Myocyte (in vitro differentiated cells): Measurements from ENCODE around the gene SLBP. TPM values are rescaled to one million over a fixed set of nuclear protein-coding genes. Genes with fewer than 3 reads are reported as not detected.
A peak's percentile ranks its signal among the peaks of the same experiment; 100 is the strongest.
"Not testable (repeated sequence)": the region's sequence is repeated elsewhere in the genome, so short reads cannot be mapped to it uniquely, and the experiment has no call there.

Experiments used
- DNase-seq: peaks from one replicate; pipeline ENCODE4 v3.0.0-alpha.2; 2012; ENCODE audit warnings: low read depth
- total RNA-seq: library from RNA; depleted of rRNA; stranded (reverse); fragments of >200 nt; gene quantifications from 2 replicates; pipeline ENCODE4 v1.2.3, GENCODE V29; 2014

The SLBP gene
- total RNA-seq, 1 donor from 2014 or later, result 76.9 TPM

- DNase-seq, result no peak
These were observed 1.1 kb upstream of the SLBP start for GRCh38 chr4:1713003-1713851.

GRCh38 chr4:1711571-1712215 is 426 bp downstream of the SLBP start:
- peak; percentile 64 for DNase-seq

DNA sequence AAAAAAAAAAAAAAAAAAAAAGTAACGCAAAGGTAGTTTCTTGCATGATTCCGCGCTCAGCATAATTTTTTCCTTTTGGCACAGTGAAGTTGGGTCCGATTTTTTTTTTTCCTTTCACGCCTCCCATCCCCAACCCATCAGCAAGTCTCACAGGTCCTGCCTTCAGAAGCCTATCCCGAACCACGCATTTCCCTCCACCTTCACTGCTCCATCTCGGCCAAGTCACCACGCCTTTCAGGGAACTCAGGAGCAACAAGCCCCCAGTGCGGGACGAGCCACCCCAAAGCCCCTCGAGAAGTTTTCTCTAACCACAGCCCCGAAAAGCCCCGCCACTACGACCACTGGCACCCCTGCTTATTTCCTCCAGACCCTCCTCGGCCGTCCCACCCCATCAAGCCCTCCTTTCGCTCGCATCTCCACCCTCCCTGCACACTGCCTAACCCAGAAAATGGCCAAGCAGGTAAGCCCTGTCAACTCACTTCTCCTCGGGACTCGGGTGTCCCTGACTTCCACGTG is 1.0 kb downstream of the SLBP start:
- no peak for DNase-seq

GRCh38 chr4:1708581-1708980 is 3.5 kb downstream of the SLBP start:
- no peak for DNase-seq

DNA sequence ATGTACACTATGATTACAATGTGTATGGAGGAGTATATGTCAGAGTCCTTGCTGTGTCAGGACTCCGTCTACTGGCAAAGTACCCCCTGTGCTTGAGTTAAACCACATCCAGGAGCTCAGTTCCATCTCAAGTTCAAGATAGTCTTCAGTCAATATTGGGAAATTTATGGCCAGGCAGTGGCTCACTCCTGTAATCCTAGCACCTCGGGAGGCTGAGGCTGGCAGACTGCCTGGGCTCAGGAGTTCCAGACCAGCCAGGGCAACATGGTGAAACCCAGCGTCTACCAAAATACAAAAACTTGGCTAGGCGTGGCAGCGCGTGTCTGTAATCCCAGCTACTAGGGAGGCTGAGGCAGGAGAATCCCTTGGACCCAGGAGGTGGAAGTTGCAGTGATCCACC is 5.8 kb downstream of the SLBP start:
- no peak for DNase-seq

DNA sequence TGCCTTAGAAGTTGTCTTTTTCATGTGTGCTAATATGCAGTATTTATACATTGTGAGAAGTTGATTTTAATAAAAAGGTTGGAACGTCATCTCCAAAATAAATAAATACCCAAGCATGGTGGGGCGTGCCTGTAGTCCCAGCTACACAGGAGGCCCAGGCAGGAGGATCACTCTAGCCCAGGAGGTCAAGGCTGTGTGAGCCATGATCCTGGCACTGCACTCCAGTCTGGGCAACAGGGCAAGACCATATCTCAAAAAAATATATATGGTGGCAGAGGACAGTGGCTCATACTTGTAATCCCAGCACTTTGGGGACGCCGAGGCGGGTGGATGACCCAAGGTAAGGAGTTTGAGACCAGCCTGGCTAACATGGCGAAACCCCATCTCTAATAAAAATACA is 6.4 kb downstream of the SLBP start:
- no peak for DNase-seq

- DNase-seq, result no peak
These were observed 8.3 kb downstream of the SLBP start for GRCh38 chr4:1703867-1704266.

GRCh38 chr4:1701671-1702070 is 10.4 kb downstream of the SLBP start:
- not testable (repeated sequence) for DNase-seq

- DNase-seq, result peak; percentile 90
These were observed 16.2 kb downstream of the SLBP start for GRCh38 chr4:1695913-1696312.

DNA sequence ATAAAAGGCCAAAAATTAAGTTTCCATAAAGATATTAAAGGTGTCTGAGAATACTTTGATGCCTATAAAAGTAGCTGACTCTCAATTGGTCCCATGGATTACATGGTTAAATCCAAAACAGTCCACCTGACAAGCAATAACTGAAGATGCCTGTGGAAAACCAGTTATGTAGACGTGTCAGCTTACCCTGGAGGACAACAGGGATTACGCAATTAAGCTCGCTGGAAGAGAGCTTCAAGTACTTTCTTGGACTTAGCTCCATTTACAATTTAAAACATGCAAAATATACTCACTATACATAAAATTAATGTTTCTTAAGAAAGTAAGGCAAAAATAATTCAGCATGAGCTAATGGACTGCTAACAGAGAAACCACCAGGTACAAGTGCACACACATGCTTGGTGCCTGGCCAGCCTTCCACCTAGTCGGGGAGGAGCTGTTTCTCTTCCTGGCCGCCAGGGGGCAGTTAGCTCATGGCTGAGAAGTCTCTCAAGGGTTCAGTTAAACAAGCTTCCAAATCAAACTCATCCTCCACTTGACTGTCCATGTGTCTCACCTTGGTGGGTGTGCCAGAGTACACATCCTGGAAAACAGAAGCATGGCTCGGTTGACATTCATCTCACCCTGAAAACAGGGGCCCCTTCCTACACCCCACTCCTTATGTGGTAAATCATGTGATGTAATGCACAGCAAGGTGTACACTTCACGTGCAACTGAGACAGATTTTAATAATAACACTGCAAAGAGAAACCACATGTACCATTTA is 18.8 kb downstream of the SLBP start:
- DNase-seq, result peak; percentile 68

DNA sequence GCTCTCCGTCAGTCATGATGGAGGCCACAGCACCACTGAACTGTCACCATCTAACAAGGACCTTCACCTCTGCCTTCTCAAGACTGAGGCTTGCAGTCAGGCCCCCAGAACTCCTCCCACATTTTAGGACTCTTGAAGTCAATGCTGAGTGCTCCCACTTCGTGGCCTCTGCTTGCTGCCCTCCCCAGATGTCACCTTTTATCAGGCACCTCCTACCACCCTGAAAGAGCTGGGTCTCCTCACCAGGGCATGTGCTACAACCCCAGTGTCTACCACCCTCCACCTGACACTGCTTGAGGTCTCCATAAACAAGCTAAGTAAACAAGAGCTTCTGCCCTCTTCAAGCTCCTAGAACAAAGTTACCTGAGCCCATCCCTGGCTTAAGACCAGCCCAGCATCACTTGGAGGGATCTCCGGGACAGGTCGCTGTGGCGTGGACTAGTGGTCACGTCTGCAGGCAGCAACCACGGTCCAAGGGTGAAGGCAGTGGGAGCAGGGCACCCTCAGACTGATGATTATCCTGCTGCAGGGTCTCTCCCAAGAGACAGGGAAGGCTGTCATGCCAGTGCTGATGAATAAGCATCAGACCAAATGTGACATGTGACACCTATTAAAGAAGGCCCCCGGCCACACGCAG is 20.3 kb downstream of the SLBP start:
- no peak for DNase-seq

GRCh38 chr4:1690698-1691097 is 21.4 kb downstream of the SLBP start:
- no peak for DNase-seq

DNA sequence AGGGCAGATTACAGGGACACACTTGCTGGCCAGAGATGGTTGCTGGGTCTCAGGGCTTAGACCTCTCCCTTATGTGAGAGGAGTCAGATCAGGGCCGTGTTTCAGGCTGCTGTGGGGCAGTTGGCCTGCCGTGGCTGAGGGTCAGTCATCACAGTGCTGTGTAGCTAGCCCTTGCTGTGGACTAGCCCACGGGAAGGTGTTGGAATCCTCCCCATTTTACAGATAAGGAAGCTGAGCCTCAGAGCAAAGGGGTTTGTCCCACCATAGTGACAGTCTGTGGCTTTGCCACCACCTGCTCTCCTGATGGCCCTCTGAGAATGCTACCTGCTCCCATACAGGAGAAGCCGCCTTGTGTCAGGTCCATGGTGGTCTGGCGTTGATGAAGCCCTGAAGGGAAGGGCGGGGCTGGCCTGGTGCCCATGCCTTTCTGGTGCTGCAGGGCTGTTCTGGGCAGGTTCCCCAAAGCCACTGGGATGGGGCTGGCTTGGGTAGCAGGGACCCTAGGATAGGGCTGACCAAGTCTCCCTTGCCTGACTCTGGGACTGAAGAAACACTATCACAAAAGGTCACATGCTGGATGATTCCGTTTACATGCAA is 25.6 kb downstream of the SLBP start:
- DNase-seq, result no peak

DNA sequence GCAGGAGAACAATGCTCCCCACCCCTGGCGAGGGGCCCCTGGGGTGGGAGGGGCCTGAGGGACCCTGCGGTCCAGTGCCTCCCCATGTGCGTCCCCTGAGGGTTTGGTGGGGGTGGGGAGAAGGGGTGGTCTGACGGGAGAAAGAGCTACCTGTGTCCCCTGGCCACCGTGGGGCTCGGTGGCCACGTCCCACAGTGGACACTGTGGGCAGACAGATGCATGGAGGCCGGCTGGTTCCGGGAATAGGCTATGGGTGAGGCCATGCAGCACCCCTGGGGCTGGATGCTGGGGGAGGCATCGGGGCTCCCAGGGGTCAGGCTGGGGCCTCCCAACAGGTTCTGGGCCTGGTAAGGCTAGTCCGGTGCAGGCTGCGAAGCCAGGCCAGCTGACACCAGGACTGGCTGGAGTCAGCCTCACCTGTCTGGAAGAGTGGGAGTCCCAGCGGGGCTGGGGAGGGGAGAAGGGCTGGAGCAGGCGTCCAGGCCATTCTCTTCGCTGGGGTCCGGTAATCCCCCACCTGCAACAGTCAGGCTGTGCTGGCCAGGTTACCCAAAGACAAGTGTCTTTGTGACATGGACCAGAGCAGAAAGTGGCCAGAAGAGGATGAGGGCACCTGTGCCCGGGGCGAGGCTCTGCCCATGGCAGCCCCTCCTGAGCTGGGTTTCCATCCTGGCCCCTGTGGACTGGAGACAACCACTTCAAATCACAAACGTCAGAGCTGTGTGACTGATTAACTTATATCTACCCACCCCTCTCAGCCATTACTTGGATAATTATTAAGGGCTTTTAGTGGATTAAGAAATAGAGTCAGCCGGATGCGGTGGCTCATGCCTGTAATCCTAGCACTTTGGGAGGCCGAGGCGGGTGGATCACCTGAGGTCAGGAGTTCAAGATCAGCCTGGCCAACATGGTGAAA is 26.6 kb downstream of the SLBP start:
- DNase-seq, result no peak

DNA sequence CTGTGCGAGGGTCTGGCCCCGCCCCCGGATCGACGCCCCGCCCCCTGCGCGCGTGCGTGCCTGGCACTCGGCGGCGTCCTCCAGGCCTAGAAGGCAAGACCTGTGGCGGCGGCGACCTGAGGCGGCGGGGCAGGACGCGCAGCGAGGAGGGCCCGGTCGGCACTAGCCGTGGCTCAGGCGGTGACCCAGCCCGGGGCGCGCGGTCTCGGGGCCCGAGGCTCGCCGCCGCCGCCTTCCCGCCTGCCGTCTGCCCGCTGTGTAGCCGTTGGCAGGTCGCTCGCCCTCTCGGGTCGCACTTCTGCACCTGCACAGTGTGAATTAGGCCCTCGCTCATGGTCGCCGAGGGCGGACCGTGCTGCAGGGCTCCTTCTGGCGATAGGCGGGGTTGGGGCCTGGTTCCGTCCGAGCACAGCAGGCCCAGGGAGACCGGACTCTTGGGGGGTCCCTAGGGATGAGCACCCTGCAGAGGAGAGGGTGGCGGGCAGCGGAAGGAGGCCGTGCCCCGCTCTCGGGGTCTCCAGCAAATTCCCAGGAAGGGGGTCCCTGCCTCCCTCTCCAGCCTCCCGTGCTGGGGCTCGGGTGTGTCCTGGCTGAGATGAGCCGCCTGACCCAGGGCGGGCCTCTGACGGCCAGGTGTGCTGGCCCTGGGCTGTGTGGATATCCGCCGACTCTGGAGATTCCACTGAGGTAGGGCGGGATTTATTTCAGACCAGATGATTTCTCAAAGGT is 27.4 kb downstream of the SLBP start:
- no peak for DNase-seq

DNA sequence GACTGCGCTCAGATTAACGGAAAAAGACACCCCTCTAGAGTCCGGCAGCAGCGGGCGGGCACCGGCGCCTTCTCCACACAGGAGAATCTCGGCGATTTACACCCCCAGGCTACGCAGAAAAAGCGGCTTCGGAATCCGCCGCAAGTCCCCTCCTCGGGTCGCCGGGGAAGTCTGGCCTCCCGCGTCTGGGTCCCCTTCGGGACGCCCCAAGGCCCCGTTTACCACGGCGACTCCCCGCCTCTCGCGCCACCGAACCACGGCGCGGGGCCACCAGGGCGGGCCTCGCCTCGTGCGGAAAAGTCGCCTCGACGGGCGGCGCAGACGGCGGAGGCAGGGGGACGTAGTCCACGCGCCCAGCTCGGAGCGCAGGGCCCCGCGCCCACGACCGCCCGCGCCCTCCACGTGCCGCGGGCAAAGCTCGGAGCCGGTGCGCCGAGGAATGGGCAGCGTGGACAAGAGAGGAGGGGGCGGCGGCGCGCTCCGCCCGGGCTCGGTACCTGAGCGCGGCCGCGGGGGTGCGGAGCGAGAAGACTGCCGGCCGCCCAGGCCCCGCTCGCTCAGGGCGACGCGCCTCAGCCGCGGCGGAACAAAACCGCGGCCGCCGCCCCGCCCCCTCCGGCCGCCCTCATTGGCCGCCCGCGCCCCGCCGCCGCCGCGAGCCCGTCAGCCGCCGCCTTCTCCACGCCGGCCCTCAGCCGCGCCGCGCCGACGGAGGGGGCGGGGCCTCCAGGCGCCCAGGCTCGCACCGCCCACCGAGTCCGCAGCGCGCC is 28.2 kb downstream of the SLBP start, which contains the start of gene FAM53A:
Gene FAM53A, minus strand, starts transcription at position 578 of the 770 bp plus-strand sequence. CDS start 15,572 bp downstream, outside the sequence.
- peak; percentile 84 for DNase-seq

GRCh38 chr4:1683261-1683735 is 28.8 kb downstream of the SLBP start:
- peak; percentile 63 for DNase-seq

DNA sequence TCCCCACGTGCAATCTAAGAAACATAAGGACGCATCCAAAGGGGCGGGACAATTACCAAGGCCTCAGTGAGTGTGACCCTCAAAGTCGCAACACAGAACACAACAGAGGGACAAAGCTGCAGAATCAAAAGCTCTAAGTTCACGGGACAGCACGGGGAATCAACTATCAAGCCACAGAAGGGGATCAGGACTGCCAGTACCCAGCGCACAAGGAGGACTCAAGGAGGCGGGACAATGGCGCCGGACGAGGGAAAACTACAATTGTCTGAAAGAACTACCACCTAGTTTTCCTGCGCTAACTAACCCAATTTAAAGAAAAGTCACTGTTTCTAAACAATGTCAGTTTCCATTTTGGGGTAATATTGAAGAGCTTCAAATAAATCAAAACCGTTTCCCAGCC is 29.3 kb downstream of the SLBP start:
- DNase-seq, result no peak
